ENCODE measurements around the gene MOG.
"Not testable (repeated sequence)": the region's sequence is repeated elsewhere in the genome, so short reads cannot be mapped to it uniquely, and the experiment has no call there.

The MOG gene

DNA sequence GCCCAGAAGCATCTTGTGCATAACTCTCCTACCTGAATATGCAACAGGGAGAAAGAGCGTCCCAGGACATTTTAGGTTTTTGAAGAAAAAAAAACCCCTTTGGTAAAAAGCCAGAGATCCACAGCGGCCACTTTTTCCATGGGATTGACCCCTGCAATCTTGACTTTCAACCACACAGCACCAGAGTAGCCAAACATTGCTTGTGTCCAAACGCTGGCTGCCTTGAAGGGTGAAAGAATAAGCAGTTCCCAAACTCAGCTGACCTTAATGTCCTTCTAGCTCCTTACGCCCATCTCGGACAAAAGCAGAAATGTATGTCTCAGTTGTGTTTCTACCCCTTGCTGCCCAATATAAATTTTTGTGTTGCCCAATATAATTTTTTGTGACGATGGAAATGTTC is 1.2 kb upstream of the MOG start:
- H3K4me1 ChIP-seq (ENCODE audit: insufficient read depth, insufficient read length) = peaks cover 8% of the 10 kb centered on the region
- no peaks in the 10 kb centered on the region for H3K9me3 ChIP-seq (ENCODE audit: insufficient read depth, low read length)
- no peak overlapping the region for H3K4me3 ChIP-seq (ENCODE audit: insufficient read length, low read depth)
- H3K27me3 ChIP-seq (ENCODE audit: insufficient read depth, insufficient read length) = no peaks in the 10 kb centered on the region
- no peak for DNase-seq (ENCODE audit: low read depth, low spot score)
- H3K9ac ChIP-seq (ENCODE audit: insufficient read length, low read depth) = peak overlapping the region; percentile 36
- H3K36me3 ChIP-seq (ENCODE audit: insufficient read depth, insufficient read length, low read length) = no peaks in the 10 kb centered on the region
- TF ChIP-seq SUZ12 (IDR thresholded peaks at IDR 0.05; ENCODE audit: extremely low read depth, insufficient read depth, insufficient read length) (no peak), ZNF274 (IDR thresholded peaks at IDR 0.05; ENCODE audit: low read depth, low read length) (no peak), YY1 (IDR thresholded peaks at IDR 0.05; ENCODE audit: insufficient read depth, insufficient read length) (no peak)

DNA sequence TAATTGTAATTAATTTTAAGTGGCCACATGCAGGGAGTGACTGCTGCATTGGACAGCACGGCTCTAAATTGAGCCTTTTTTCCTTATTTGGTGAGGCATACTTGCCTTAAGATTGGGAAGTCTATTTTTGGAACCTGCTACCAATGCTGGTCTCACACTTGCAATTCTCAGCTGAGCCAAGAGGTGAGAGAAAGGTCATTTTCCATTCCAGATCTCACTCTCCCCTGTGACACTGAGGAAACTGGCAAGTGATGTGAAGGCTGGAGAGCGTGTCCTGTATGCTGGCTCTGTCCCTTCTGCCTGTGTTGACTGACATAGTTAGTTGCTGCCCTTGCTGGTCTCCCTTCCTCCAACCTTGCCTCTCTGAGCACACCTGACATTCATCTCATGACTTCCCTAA is 735 bp upstream of the MOG start:
- peaks cover 8% of the 10 kb centered on the region for H3K4me1 ChIP-seq (ENCODE audit: insufficient read depth, insufficient read length)
- no peaks in the 10 kb centered on the region for H3K9me3 ChIP-seq (ENCODE audit: insufficient read depth, low read length)
- no peak overlapping the region for H3K9ac ChIP-seq (ENCODE audit: insufficient read length, low read depth)
- no peaks in the 10 kb centered on the region for H3K36me3 ChIP-seq (ENCODE audit: insufficient read depth, insufficient read length, low read length)
- no peaks in the 10 kb centered on the region for H3K27me3 ChIP-seq (ENCODE audit: insufficient read depth, insufficient read length)
- DNase-seq (ENCODE audit: low read depth, low spot score) = no peak
- no peak overlapping the region for H3K4me3 ChIP-seq (ENCODE audit: insufficient read length, low read depth)
- TF ChIP-seq YY1 (IDR thresholded peaks at IDR 0.05; ENCODE audit: insufficient read depth, insufficient read length) = no peak
- TF ChIP-seq ZNF274 (IDR thresholded peaks at IDR 0.05; ENCODE audit: low read depth, low read length) = no peak
- no peak for TF ChIP-seq SUZ12 (IDR thresholded peaks at IDR 0.05; ENCODE audit: extremely low read depth, insufficient read depth, insufficient read length)

GRCh38 chr6:29661071-29661470 is 4.2 kb downstream of the MOG start:
- Histone ChIP-seq H3K4me1 (ENCODE audit: insufficient read depth, insufficient read length) (peaks cover 7% of the 10 kb centered on the region), H3K27me3 (ENCODE audit: insufficient read depth, insufficient read length) (no peaks in the 10 kb centered on the region), H3K36me3 (ENCODE audit: insufficient read depth, insufficient read length, low read length) (no peaks in the 10 kb centered on the region), H3K9ac (ENCODE audit: insufficient read length, low read depth) (no peak overlapping the region), H3K4me3 (ENCODE audit: insufficient read length, low read depth) (no peak overlapping the region), H3K9me3 (ENCODE audit: insufficient read depth, low read length) (no peaks in the 10 kb centered on the region)
- no peak for TF ChIP-seq YY1 (IDR thresholded peaks at IDR 0.05; ENCODE audit: insufficient read depth, insufficient read length)
- no peak for TF ChIP-seq ZNF274 (IDR thresholded peaks at IDR 0.05; ENCODE audit: low read depth, low read length)
- TF ChIP-seq SUZ12 (IDR thresholded peaks at IDR 0.05; ENCODE audit: extremely low read depth, insufficient read depth, insufficient read length) = no peak
- DNase-seq (ENCODE audit: low read depth, low spot score) = no peak

- H3K9ac ChIP-seq (ENCODE audit: insufficient read length, low read depth); H3K36me3 ChIP-seq (ENCODE audit: insufficient read depth, insufficient read length, low read length); H3K9me3 ChIP-seq (ENCODE audit: insufficient read depth, low read length); H3K4me3 ChIP-seq (ENCODE audit: insufficient read length, low read depth); H3K27me3 ChIP-seq (ENCODE audit: insufficient read depth, insufficient read length): not testable (repeated sequence)
- peak; percentile 87 for DNase-seq (ENCODE audit: low read depth, low spot score)
- H3K4me1 ChIP-seq (ENCODE audit: insufficient read depth, insufficient read length) = peaks cover 11% of the 10 kb centered on the region
Observed at GRCh38 chr6:29661502-29662141, 4.7 kb downstream of the MOG start.

DNA sequence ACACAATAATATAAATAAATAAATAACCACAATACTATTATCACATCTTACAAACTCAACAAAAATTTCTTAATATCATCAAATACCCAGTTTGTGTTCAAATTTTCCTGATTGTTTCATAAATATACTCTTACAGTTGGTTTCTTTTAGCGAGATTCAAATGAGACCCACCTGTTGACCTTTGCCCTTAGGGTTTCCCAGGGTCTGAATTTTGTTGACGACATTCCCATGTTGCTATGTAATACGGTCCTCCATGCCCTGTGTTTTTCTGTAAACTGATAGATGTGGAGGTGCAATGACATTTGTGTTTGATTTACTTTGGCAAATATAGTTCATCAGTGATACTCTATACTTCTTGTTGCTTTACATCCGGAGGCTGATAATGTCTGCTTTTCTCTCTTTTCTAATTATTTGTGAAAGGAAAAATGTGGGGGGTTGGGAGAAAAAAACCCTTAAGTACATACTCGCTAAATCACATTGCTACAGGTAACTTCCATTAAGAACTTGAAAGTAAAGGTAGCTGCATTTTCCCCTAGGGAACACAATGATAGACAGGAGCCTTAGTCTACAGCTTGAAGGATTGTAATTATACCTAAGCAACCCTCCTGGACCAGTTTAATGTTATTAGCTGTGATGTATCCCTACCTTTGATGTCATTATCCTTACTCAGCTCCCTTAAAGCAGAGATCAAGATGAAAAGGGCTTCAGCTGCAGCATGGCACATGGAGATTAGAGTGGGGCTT is 6.6 kb downstream of the MOG start:
- Histone ChIP-seq H3K4me1 (ENCODE audit: insufficient read depth, insufficient read length) (peaks cover 7% of the 10 kb centered on the region), H3K9me3 (ENCODE audit: insufficient read depth, low read length) (no peaks in the 10 kb centered on the region), H3K4me3 (ENCODE audit: insufficient read length, low read depth) (no peak overlapping the region), H3K36me3 (ENCODE audit: insufficient read depth, insufficient read length, low read length) (no peaks in the 10 kb centered on the region), H3K9ac (ENCODE audit: insufficient read length, low read depth) (no peak overlapping the region), H3K27me3 (ENCODE audit: insufficient read depth, insufficient read length) (no peaks in the 10 kb centered on the region)
- no peak for DNase-seq (ENCODE audit: low read depth, low spot score)
- no peak for TF ChIP-seq SUZ12 (IDR thresholded peaks at IDR 0.05; ENCODE audit: extremely low read depth, insufficient read depth, insufficient read length)
- no peak for TF ChIP-seq YY1 (IDR thresholded peaks at IDR 0.05; ENCODE audit: insufficient read depth, insufficient read length)
- no peak for TF ChIP-seq ZNF274 (IDR thresholded peaks at IDR 0.05; ENCODE audit: low read depth, low read length)

- TF ChIP-seq YY1 (IDR thresholded peaks at IDR 0.05; ENCODE audit: insufficient read depth, insufficient read length) (no peak), SUZ12 (IDR thresholded peaks at IDR 0.05; ENCODE audit: extremely low read depth, insufficient read depth, insufficient read length) (no peak), ZNF274 (IDR thresholded peaks at IDR 0.05; ENCODE audit: low read depth, low read length) (no peak)
- peaks cover 3% of the 10 kb centered on the region for H3K36me3 ChIP-seq (ENCODE audit: insufficient read depth, insufficient read length, low read length)
- no peak for DNase-seq (ENCODE audit: low read depth, low spot score)
- H3K9ac ChIP-seq (ENCODE audit: insufficient read length, low read depth) = peak overlapping the region; percentile 53
- peaks cover 8% of the 10 kb centered on the region for H3K4me1 ChIP-seq (ENCODE audit: insufficient read depth, insufficient read length)
- H3K9me3 ChIP-seq (ENCODE audit: insufficient read depth, low read length) = no peaks in the 10 kb centered on the region
- H3K4me3 ChIP-seq (ENCODE audit: insufficient read length, low read depth) = no peak overlapping the region
- H3K27me3 ChIP-seq (ENCODE audit: insufficient read depth, insufficient read length) = no peaks in the 10 kb centered on the region
Observed at GRCh38 chr6:29665942-29666825, 9.3 kb downstream of the MOG start.

DNA sequence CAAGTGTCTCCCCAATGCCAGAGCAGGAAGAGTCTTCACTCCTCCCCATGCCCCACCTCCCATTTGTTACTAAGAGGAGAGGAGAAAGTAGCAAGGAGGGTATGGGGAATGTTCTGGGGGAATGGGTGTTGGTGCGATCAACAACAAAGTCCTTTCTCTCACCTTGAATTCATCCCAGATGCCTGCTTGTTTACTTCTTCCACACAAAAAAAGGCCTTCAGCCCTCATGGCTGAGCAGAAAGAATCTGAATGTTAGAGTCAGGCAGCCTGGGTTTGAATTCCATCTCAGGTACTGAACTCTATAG is 9.9 kb downstream of the MOG start:
- peak overlapping the region; percentile 5 for H3K4me3 ChIP-seq (ENCODE audit: insufficient read length, low read depth)
- peaks cover 8% of the 10 kb centered on the region for H3K4me1 ChIP-seq (ENCODE audit: insufficient read depth, insufficient read length)
- no peaks in the 10 kb centered on the region for H3K27me3 ChIP-seq (ENCODE audit: insufficient read depth, insufficient read length)
- TF ChIP-seq SUZ12 (IDR thresholded peaks at IDR 0.05; ENCODE audit: extremely low read depth, insufficient read depth, insufficient read length) (no peak), YY1 (IDR thresholded peaks at IDR 0.05; ENCODE audit: insufficient read depth, insufficient read length) (no peak), ZNF274 (IDR thresholded peaks at IDR 0.05; ENCODE audit: low read depth, low read length) (no peak)
- H3K36me3 ChIP-seq (ENCODE audit: insufficient read depth, insufficient read length, low read length) = peaks cover 3% of the 10 kb centered on the region
- peak overlapping the region; percentile 53 for H3K9ac ChIP-seq (ENCODE audit: insufficient read length, low read depth)
- DNase-seq (ENCODE audit: low read depth, low spot score) = peak; percentile 64
- no peaks in the 10 kb centered on the region for H3K9me3 ChIP-seq (ENCODE audit: insufficient read depth, low read length)
